GM18499 (cell line): ENCODE results near the gene ATF7.

Experiments
- ATAC-seq: cut with Tn5 transposase; IDR thresholded peaks from one replicate; pipeline ENCODE4 v1.9.1; 2021; ENCODE audit warnings: moderate number of reproducible peaks; ENCODE audit not compliant: insufficient read depth, unreplicated experiment

Gene ATF7

GRCh38 chr12:53538209-53538689, 87.9 kb downstream of the ATF7 start:
- ATAC-seq = no peak

DNA sequence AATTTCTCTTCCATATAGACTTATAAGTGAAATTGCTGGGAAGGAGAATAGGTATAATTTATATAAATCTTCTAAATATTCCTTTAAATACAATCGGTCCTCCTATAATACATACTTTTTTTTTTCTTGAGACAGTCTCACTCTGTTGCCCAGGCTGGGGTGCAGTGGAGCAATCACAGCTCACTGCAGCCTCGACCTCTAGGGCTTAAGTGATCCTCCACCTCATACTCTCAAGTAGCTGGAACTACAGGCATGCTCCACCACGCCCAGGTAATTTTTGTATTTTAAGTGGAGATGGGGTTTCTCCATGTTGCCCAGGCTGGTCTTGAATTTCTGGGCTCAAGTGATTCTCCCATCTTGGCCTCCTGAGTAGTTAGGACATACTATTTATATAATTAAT, 89.2 kb downstream of the ATF7 start:
- ATAC-seq = no peak

GRCh38 chr12:53533471-53533870, 92.7 kb downstream of the ATF7 start:
- ATAC-seq = no peak

- ATAC-seq = no peak
Observed at GRCh38 chr12:53532524-53533445, 93.4 kb downstream of the ATF7 start.

- ATAC-seq = no peak
Observed at GRCh38 chr12:53532021-53532420, 94.2 kb downstream of the ATF7 start.

DNA sequence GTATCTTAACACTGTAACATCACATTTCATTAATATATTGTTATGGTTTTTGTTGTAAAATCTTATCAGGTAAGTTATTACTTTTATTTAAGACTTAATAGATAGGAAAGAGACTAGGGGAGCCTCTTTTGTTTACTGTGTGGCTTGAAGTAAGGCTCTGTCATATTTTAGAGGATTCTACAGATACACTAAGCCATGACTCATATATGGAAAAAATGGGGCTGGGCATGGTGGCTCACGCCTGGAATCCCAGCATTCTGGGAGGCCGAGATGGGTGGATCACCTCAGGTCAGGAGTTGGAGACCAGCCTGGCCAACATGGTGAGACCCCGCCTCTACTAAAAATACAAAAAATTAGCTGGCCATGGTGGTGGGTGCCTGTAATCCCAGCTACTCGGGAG, 95.3 kb downstream of the ATF7 start:
- no peak for ATAC-seq

DNA sequence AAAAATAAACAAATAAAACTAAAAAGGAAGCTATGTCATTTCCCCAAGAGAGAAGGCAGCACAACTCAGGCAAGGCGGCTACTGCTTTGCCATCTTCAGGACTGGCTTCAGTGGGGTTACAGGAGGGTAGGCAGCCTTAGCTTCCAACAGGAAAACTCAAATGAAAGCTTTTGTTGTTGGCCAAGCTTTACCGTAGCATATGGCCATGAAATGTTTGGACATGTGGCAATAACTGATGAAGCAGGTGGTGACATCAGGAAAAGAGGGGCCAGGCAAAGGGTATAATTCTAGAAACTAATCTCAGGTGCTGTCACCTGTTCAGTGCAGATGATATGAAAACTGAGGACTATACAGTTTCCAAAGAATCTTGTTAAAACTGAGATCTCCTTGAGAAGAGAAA, 96.1 kb downstream of the ATF7 start:
- no peak for ATAC-seq

DNA sequence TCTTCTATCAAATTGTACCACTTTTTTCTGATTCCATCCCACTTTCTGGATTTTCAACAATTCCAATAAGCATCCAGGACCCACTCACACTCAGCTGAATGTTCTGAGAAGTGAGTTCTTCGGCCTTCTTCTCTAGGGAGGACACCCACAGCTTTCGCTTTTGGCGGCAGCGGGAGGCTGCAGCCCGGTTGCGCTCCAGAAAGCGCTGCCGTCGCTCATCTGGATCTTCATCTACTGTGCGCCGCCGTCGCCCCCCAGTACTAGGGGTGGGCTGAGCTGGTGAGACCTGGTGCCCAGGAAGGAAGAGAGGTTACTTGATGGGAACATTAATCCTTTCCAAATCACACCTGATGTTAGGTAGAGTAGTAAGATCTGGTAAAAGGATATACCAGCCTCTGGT, 101.7 kb downstream of the ATF7 start:
- ATAC-seq = no peak

DNA sequence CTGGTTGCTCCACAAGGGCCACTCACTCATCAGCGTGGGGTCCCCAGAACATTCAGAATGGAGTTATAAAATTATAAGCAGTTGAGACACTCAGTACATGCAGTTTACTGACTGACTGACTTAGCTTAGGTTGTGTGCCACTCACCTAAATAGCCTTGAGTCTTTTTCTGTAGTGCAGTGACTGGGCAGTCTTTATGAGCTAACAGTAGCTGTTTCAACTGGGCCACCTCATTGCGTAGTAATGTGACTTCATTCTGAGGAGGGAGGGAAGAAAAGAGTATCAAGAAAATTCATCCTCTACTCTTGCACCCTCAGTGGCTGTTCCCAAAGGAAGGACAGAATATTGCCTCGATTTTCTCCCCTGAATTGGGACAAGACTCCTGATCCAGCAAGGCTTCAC, 103.1 kb downstream of the ATF7 start:
- no peak for ATAC-seq

DNA sequence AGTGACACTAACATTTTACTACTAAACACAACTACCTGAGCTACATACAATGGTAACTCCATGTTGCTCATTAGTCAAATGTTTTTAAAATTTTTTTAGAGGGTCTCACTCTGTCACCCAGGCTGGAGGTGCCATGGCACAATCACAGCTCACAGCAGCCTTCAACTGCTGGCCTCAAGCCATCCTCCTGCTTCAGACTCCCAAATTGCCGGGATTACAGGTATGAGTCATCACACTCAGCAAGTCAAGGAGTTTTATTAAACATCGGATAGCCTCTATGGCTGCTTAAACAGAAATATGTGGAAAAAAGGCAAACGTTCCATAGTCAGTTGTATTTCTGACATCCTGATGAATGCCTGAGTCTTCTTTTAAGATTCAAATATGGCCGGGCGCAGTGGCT, 107.8 kb downstream of the ATF7 start:
- no peak for ATAC-seq

DNA sequence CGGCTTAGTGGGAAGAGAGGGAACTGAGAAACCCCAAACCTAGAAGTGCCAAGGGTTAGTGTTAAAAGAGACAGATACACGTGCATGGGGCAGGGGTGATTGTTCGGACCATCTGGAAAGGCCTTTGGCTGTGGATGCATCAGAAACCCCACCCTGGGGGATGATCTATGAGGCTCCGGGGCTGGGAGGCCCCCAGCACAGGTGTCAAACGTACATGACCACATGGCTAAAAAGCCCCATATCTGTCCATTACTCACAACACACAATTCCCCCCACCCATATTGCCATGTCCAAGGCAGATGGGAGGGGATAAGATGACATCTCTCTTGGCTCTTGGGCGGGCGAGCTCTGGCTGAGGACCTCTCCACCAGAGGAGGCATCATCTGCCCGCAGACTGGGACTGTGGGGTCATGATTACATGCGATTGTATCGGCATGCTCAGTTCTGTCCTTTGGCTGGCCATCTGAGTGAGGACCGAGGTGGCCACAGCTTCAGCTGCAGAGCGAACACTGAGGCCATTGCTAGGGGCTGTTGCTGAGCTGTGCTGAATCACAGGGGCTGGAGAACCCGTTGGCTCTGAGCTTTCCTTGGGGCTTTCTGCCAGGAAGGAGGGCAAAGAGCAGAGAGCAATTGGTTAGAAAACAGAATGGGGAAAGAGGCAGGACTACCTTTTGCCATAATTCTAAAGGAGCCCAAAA, 109.3 kb downstream of the ATF7 start:
- no peak for ATAC-seq

- ATAC-seq = no peak
Observed at GRCh38 chr12:53515291-53515680, 110.9 kb downstream of the ATF7 start.

GRCh38 chr12:53514628-53515290, 111.4 kb downstream of the ATF7 start:
- ATAC-seq = no peak

DNA sequence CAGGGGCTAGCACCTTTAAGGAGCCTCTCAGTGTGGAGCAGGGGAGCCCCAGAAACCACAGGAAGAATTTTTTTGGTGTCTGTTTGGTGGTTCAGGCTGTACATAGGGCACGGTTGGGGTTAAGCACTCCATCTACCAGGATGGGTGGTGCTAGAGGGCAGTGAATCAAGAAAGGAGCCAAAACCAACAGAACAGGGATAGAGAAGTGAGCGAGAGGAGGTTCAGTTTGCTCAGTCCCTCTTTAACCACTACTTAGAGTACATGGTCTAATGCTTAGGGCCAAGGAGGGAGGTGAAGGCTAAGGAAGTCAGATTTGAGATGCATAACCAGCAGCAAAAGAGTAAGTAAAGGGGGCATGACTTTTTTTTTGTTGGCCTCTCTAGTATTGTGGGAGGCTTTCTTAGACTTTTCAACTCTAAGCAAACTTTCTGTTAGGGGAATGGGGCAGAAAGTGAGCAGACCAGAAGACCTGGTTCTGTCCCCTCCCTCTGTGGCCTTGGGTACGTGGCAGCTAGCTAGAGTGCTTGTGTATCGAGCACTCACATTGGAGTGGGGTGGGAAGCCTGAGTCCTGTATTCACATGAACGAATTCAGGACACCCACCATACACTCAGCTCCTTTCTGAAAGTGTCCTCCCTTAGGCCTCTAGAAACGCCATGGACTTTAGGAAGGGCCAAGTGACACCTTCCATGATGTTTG, 112.3 kb downstream of the ATF7 start:
- no peak for ATAC-seq

DNA sequence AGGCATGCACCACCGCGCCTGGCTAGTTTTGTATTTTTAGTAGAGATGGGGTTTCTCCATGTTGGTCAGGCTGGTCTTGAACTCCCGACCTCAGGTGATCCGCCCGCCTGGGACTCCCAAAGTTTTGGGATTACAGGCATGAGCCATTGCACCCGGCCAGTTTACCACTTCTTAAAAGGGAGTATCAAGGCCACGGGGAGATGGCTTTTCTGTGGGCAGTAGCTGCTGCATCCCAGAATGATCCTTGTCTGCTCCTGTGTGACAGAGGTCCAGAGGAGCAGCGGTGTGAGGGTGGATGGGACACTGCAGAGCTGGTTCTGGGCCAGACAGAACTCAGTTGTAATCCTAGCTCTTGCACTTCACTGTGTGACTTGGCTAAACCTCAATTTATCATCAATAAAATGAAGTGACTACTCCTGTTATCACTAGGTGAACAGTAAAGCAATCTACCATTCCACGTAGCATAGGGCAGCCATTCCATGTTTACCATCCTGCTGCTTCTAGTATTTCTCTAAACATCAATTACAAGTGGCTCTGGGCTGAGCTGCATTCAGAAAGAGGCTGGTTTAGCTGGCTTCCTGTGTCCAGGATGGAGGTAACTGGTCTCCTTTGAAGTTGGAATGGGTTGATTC, 115.9 kb downstream of the ATF7 start:
- no peak for ATAC-seq

DNA sequence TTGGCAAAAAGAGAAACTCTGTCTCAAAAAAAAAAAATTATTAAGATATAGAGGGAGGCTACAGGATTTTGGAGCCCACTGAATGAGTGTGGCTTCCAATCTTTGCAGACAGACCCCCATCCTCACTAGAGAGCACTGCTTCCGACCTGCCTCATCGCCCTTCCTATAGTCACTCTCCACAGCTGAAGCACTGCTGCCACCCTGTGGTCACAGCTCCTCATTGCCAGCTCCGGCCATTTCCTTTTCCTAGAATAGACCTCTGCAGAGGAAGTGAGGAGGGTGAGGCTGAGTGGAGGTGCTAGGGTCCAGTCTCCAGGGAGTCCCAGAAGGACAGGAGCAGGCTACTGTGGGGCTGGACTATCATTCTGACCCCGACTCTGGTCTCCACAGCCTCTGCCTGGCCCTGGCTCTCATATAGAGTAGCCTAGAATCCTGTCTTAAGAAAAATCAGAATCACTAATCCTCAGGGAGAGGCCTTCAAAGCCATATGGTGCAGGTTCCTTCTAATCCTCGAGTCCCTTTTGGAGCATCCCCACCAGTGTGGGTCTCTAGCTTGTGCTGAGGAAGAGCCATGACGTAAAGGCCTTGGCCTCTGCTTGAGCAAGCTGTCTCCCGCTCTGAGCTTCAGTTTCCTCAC, 117.5 kb downstream of the ATF7 start:
- ATAC-seq = no peak

GRCh38 chr12:53507603-53507885, 118.6 kb downstream of the ATF7 start:
- ATAC-seq = no peak

- ATAC-seq = no peak
Observed at GRCh38 chr12:53506881-53507602, 119.1 kb downstream of the ATF7 start, which contains the start of gene NPFF. NPFF (minus strand) TSS chr12:53507484; CDS start chr12:53507474, 10 bp downstream.

DNA sequence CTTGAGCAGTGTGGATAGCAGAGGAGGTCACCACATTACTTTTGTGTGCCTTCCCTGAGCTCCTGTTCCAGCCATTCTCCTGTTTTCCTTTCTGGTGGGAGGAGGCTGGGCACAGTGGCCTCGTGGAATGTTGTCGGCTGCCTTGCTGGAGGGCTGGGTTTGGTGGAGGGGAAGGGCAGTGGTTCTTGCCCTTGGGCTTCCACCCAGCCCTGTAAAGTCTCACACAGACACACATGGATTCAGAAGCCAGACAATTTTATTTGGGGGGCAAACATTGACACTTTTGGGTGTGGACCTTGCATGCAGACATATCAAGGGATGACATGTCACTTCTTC, 119.8 kb downstream of the ATF7 start:
- no peak for ATAC-seq
